ENCODE results near the gene MARK3. TPM values are rescaled to one million over a fixed set of nuclear protein-coding genes. Genes with fewer than 3 reads are reported as not detected.

MARK3 gene
- total RNA-seq, 1 experiment from 2014 or later: 83.9 TPM

GRCh38 chr14:103536693-103537092, 151.5 kb downstream of the MARK3 start:
- H3K27ac ChIP-seq: no peak overlapping the region
- no peak for DNase-seq
- H3K4me1 ChIP-seq: peaks cover 26% of the 10 kb centered on the region
- no peak overlapping the region for H3K4me3 ChIP-seq
- H3K9me3 ChIP-seq (replicated peaks): no peaks in the 10 kb centered on the region
- no peaks in the 10 kb centered on the region for H3K27me3 ChIP-seq
- H3K36me3 ChIP-seq: peaks cover 2% of the 10 kb centered on the region; the same call in 1 of the 2 replicates

- H3K4me1 ChIP-seq: peaks cover 33% of the 10 kb centered on the region
- no peak overlapping the region for H3K27ac ChIP-seq
- H3K9me3 ChIP-seq (replicated peaks): no peaks in the 10 kb centered on the region
- no peak overlapping the region for H3K4me3 ChIP-seq
- no peaks in the 10 kb centered on the region for H3K27me3 ChIP-seq
- peaks cover 2% of the 10 kb centered on the region; the same call in 1 of the 2 replicates for H3K36me3 ChIP-seq
- no peak for DNase-seq
Observed at GRCh38 chr14:103537175-103537990, 152.2 kb downstream of the MARK3 start.

GRCh38 chr14:103538291-103539055, 153.3 kb downstream of the MARK3 start:
- peaks cover 41% of the 10 kb centered on the region for H3K4me1 ChIP-seq
- no peak for DNase-seq
- no peaks in the 10 kb centered on the region for H3K9me3 ChIP-seq (replicated peaks)
- H3K36me3 ChIP-seq: 0 out of 2 replicates have a peak, but pooled peaks cover 2% of the 10 kb centered on the region
- no peak overlapping the region for H3K4me3 ChIP-seq
- no peak overlapping the region for H3K27ac ChIP-seq
- no peaks in the 10 kb centered on the region for H3K27me3 ChIP-seq

GRCh38 chr14:103539056-103539825, 154.0 kb downstream of the MARK3 start:
- no peak overlapping the region for H3K27ac ChIP-seq
- no peak overlapping the region for H3K4me3 ChIP-seq
- peaks cover 48% of the 10 kb centered on the region for H3K4me1 ChIP-seq
- no peaks in the 10 kb centered on the region for H3K9me3 ChIP-seq (replicated peaks)
- H3K27me3 ChIP-seq: no peaks in the 10 kb centered on the region
- no peak for DNase-seq
- H3K36me3 ChIP-seq: no peaks in the 10 kb centered on the region

GRCh38 chr14:103540821-103541708, 155.8 kb downstream of the MARK3 start:
- Histone ChIP-seq H3K4me3 (no peak overlapping the region), H3K36me3 (no peaks in the 10 kb centered on the region), H3K27me3 (no peaks in the 10 kb centered on the region), H3K4me1 (peaks cover 56% of the 10 kb centered on the region), H3K27ac (peak overlapping the region; percentile 87), H3K9me3 (replicated peaks) (no peaks in the 10 kb centered on the region)
- peak in 1 of 2 experiments; percentile 52 for DNase-seq

- DNase-seq: no peak
- Histone ChIP-seq H3K9me3 (replicated peaks) (no peaks in the 10 kb centered on the region), H3K36me3 (no peaks in the 10 kb centered on the region), H3K27me3 (no peaks in the 10 kb centered on the region), H3K4me1 (peaks cover 54% of the 10 kb centered on the region), H3K27ac (peak overlapping the region; percentile 87), H3K4me3 (no peak overlapping the region)
Observed at GRCh38 chr14:103541709-103542604, 156.7 kb downstream of the MARK3 start.

- Histone ChIP-seq H3K4me1 (peaks cover 48% of the 10 kb centered on the region), H3K9me3 (replicated peaks) (no peaks in the 10 kb centered on the region), H3K4me3 (peak overlapping the region; percentile 7; the same call in 1 of the 2 replicates), H3K27ac (peak overlapping the region; percentile 87), H3K27me3 (no peaks in the 10 kb centered on the region), H3K36me3 (no peaks in the 10 kb centered on the region)
- DNase-seq: peak; percentile 98 to 99
Observed at GRCh38 chr14:103542605-103543088, 157.4 kb downstream of the MARK3 start.

GRCh38 chr14:103543140-103543539, 157.9 kb downstream of the MARK3 start:
- Histone ChIP-seq H3K4me1 (peaks cover 47% of the 10 kb centered on the region), H3K27ac (peak overlapping the region; percentile 87), H3K9me3 (replicated peaks) (no peaks in the 10 kb centered on the region), H3K27me3 (no peaks in the 10 kb centered on the region), H3K4me3 (peak overlapping the region; percentile 7; the same call in 1 of the 2 replicates), H3K36me3 (no peaks in the 10 kb centered on the region)
- peak in 1 of 2 experiments; percentile 46 for DNase-seq

GRCh38 chr14:103543721-103544387, 158.6 kb downstream of the MARK3 start:
- Histone ChIP-seq H3K27ac (peak overlapping the region; percentile 87), H3K9me3 (replicated peaks) (no peaks in the 10 kb centered on the region)

GRCh38 chr14:103544388-103545218, 159.4 kb downstream of the MARK3 start:
- Histone ChIP-seq H3K4me3 (no peak overlapping the region), H3K27me3 (no peaks in the 10 kb centered on the region), H3K4me1 (peaks cover 53% of the 10 kb centered on the region), H3K27ac (no peak overlapping the region), H3K36me3 (no peaks in the 10 kb centered on the region), H3K9me3 (replicated peaks) (no peaks in the 10 kb centered on the region)
- no peak for DNase-seq

More at GRCh38 chr14:103543721-103544387, 158.6 kb downstream of the MARK3 start:
- Histone ChIP-seq H3K4me1 (peaks cover 47% of the 10 kb centered on the region), H3K27me3 (no peaks in the 10 kb centered on the region), H3K36me3 (no peaks in the 10 kb centered on the region), H3K4me3 (no peak overlapping the region)
- DNase-seq: peak in 1 of 2 experiments; percentile 46

GRCh38 chr14:103545219-103545914, 160.2 kb downstream of the MARK3 start:
- Histone ChIP-seq H3K36me3 (no peaks in the 10 kb centered on the region), H3K27ac (no peak overlapping the region), H3K4me3 (no peak overlapping the region), H3K27me3 (no peaks in the 10 kb centered on the region), H3K4me1 (peaks cover 56% of the 10 kb centered on the region), H3K9me3 (replicated peaks) (no peaks in the 10 kb centered on the region)
- no peak for DNase-seq
